Right ventricle myocardium inferior (tissue), 1 donor: Measurements from ENCODE around the gene MORN3. TPM values are rescaled to one million over a fixed set of nuclear protein-coding genes. Genes with fewer than 3 reads are reported as not detected.
"Not testable (repeated sequence)": the region's sequence is repeated elsewhere in the genome, so short reads cannot be mapped to it uniquely, and the experiment has no call there.

Source experiments
- ATAC-seq: fragments of 200-7000 bp; cut with Tn5 transposase; one replicate; pipeline ENCODE4 v1.9.1; 2020; ENCODE audit warnings: mild to moderate bottlenecking, moderate library complexity
- DNase-seq: peaks from one replicate; pipeline ENCODE4 v3.0.0; 2021; ENCODE audit errors: missing footprints
- intact Hi-C: fragments of 100-400 bp; cut with DNase I; formaldehyde crosslinking; loops from one replicate; pipeline ENCODE4 v1.11.0; 2022
- long read RNA-seq: library from polyadenylated mRNA; unstranded; transcript quantifications from one replicate; pipeline ENCODE4 v2.0.0, GENCODE V29; 2021
- total RNA-seq: library from RNA; stranded (reverse); fragmentation: NEBNext Ultra II Directional; extraction: Animal tissue kit (Norgen Biotek cat#: 25700); gene quantifications from one replicate; pipeline ENCODE4 v1.2.1, GENCODE V29; 2021
- donor health status: DM: no; HTN: yes; CAD: no; lungs with severe emphysema.

Gene MORN3, protein sequence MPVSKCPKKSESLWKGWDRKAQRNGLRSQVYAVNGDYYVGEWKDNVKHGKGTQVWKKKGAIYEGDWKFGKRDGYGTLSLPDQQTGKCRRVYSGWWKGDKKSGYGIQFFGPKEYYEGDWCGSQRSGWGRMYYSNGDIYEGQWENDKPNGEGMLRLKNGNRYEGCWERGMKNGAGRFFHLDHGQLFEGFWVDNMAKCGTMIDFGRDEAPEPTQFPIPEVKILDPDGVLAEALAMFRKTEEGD
- total RNA-seq, result 0.11 TPM
- long read RNA-seq, result 0 reads

DNA sequence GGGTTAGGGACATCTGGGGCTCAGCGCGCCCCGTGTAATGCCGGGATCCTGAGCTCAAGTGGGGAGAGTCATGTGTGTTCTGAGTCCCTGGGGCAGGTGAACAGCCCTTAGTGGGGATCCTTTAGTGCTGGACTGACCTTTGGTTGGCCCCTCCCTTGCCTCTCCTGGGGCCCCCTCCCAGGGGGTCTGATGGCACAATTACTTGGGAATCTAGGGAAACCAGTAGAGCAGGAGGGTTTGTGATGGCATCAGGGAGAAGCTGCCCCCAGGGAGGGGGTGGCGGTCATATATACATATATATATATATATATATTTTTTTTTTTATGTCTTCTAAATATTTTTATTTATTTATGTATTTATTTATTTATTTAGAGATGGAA lies at the start of gene MORN3:
Gene MORN3 (minus strand): TSS at position 134 of the 380 bp plus-strand sequence. CDS start 171 bp downstream, outside the sequence.
- no peak for ATAC-seq
- intact Hi-C loops, result loop anchor here (5.0 kb wide), 1 partner anchor 117 kb away; no protein-coding TSS in a partner anchor
- no peak for DNase-seq

DNA sequence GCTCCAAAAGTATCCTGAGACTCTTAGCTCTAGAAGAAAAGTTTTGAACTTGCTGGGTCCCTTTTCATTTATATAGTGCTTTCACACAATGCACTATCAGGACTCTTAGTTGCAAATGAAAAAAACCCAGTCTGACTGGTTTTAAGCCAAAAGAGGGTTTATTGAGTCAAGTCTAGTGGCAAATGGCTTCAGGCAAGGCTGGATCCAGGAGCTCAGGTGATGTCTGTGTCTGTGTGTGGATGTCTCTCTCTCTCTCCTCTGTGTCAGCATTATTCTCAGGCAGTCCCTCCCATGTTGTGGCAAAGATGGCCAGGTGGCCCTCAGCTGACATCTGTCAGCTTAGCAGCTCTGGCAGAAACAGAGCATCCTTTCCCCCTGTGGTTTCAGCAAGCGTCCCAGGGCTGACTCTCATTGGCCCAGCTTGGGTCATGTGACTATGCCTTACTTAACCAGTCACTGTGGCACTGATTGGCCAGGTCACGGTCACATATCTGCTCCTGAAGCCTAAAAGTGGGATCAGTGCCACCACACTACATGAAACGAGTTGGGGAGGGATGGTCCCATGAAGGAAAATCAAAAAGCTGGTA lies 49.3 kb upstream of the MORN3 start:
- intact Hi-C loops, result no loop called here
- DNase-seq, result no peak
- no peak for ATAC-seq

DNA sequence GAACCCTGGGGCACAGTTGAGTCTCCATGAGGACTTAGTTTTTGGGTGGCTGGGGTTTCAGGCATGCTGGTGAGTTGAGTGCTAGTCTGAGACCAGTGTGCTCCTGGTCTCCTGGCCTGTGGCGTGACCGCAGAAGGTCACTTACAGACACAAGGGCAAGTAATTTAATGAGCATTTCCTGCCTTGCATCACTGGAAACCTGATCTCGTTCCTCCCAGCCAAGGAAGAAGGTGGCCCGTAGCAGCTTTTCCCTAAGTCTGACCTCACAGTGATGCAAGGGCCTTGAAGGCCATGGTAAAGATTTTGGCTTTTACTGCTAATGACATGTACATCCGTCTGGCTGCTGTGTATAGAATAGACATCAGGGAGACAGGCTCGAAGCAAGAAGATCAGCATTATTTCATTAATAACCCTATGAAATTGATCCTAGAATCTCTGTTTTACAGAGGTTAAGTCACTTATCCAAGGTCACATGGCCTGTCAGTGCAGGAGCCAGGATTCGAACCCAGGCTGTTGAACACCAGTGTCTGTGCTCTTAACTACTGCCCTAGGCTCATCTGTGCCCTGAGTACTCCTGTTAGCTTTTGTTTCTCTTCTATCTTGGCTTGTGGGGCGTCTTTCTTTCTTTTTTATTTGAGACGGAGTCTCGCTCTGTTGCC lies 47.7 kb upstream of the MORN3 start:
- intact Hi-C loops, result no loop called here
- no peak for ATAC-seq
- no peak for DNase-seq

DNA sequence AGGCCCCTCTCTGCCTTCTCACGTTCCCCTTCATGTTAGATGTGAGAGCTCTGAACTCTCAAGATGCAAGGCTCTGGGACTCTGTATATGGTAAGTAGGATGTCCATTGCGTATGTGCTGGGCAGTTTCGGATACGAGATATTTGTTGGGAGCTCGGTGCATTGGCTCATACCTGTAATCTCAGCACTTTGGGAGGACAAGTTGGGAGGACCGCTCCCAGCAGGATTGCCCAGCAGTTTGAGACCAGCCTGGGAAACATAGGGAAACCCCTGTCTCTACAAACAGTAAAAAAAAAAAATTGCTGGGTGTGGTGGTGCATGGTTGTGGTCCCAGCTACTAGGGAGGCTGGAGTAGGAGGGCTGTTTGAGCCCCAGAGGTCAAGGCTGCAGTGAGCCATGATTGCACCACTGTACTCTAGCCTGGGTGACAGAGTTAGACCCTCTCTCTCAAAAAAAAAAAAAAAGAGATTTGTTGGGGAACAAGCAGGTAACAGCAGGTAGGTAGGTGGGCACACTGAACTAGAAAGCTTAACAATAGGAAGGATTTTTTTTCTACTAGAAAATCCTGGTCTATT lies 46.5 kb upstream of the MORN3 start:
- ATAC-seq (no peak), DNase-seq (no peak)
- intact Hi-C loops, result no loop called here

DNA sequence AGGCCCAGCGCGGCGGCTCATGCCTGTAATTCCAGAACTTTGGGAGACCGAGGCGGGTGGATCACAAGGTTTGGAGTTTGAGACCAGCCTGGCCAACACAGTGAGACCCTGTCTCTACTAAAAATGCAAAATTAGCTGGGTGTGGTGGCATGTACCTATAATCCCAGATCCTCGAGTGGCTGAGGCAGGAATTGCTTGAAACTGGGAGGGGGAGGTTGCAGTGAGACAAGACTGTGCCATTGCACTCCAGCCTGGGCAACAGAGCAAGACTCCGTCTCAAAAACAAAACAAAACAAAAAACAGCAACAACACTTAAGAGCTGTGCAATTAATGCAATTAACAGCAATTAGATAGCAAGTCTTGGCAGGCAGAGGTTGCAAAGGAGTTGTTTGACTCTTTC lies 45.6 kb upstream of the MORN3 start:
- DNase-seq, result not testable (repeated sequence)

DNA sequence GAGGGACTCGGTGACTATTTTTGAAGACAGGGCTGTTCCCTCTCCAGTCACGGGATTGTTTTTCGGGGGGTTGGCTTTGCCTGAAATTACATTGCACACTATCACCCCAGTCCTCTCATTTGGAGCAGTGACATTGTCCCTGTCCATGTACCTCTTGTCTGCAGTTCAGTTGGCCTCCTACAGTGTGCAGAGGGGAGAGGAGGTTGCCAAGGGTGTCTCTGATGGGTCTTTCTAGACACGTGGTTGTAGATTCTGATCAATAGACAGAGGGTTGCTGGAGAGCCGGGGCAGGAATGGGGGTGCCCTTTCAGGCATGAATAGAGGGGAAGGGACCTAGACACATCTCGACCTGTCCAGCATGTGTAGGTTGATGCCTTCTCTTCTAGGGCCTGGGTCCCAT lies 44.3 kb upstream of the MORN3 start:
- DNase-seq, result no peak
- peak; percentile 0 for ATAC-seq
- intact Hi-C loops, result no loop called here

More for the DNA sequence above, 45.6 kb upstream of the MORN3 start:
- intact Hi-C loops, ATAC-seq: not testable (repeated sequence)

DNA sequence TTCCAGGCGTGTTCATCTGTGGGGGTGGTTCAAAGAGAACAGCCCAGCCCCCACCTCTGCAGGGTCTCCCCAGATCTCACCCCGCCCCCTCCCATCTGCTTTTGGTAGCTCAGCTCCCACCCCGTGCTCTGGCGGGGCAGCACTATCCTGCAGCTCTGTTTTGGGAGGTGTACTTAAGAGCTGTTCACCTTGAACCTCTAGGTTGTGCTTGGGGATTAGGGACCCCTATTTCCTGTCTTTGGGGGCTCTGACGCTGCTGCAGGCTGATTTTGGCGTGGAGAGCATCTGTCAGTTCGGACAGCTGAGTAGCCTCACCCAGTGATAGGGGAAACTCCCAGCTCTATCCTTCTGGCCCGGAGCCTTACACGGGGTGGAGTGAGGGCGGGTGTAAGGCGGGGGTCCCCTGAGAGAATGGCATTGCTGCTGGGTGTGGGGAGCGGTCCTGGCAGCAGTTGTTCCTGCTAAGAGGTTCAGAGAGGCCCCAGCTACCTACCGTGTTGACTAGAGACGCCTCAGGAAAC lies 43.9 kb upstream of the MORN3 start:
- intact Hi-C loops, result no loop called here
- DNase-seq (peak; percentile 81), ATAC-seq (peak; percentile 43)

DNA sequence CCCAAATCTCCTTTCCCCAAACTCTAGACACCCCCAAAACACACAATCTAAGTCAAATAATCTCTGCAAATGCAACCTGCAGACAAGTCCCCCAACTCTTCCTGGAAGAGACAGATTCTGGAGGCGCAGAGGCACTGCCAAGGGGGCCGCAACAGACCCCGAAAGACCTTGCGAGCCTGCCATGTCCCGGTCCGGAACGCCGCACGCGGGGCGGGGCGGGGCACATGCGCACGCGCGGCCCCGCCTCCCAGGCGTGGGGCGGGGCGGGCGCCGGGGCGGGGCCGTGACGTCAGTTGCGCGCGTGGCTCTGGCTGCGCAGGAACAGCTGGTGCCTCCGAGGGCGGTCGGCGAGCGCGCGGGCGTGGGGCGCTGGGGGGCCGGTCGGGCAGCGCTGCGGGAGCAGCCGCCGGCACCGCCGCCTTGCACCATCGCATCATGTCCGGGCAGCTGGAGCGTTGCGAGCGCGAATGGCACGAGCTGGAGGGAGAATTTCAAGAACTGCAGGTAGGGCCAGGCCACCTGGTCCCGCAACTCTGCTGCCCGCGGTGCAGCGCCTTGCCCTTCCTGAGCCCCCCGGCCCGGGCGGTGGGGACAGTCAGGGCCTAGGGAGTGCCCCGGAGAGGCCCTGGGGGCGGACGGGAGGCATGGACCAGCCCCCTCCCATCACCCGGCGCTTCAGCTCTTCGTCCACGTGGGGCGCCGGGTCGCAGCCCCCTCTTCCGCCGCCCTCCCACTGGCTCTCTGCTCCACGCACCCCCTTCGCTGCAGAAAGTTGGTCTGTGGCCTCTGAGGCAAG lies 43.2 kb upstream of the MORN3 start, which contains the start of gene TMEM120B:
Gene TMEM120B (plus strand): TSS at position 292 of the 796 bp plus-strand sequence. CDS start 144 bp downstream, at position 436.
- peak; percentile 95 for ATAC-seq
- intact Hi-C loops, result no loop called here

DNA sequence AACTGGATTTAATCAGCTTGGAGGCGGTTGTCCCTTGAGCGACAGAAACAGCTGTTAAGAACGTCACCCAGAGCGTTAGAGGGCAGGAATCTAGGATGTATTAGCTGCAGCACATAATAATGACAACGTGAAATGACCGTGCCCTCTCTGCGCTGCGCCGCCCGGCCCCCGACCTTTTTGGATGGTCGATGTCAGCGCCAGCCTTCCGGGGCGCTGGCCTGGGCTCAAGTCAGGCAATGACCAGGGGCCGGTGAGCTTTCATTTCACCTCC lies 42.7 kb upstream of the MORN3 start:
- DNase-seq, result peak; percentile 75
- ATAC-seq, result peak; percentile 70
- intact Hi-C loops, result no loop called here

More for the DNA sequence above, 43.2 kb upstream of the MORN3 start, which contains the start of gene TMEM120B:
- peak; percentile 93 for DNase-seq

DNA sequence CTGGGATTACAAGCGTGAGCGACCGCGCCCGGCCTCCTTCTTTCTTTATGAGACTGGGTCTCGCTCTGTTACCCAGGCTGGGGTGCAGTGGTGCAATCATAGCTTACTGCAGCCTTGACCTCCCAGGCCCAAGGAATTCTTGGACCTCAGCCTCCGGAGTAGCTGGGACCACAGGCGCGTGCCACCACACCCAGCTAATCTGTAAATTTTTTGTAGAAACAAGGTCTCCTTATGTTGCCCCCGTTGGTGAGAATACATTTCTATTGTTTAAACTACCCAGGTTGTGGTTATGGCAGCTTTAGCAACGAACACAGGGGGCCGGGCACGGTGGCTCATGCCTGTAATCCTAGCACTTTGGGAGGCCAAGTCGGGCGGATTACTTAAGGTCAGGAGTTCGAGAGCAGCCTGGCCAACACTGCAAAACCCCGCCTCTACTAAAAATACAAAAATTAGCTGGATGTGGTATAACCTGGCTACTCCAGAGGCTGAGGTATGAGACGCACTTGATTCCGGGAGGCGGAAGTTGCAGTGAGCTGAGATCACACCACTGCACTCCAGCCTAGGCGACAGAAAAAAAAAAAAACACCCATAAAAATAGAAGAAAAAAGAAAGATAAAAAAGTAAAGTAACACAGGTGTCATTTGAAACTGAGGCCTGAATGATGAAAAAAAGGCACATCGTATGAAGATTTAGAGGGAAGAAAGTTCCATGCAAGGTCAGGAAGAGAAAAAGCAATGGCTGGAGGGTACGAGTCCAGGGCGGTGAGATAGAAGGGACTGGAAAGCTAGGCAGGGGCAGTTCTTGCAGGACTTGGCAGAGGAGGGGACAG lies 42.1 kb upstream of the MORN3 start:
- intact Hi-C loops, result no loop called here
- no peak for ATAC-seq

DNA sequence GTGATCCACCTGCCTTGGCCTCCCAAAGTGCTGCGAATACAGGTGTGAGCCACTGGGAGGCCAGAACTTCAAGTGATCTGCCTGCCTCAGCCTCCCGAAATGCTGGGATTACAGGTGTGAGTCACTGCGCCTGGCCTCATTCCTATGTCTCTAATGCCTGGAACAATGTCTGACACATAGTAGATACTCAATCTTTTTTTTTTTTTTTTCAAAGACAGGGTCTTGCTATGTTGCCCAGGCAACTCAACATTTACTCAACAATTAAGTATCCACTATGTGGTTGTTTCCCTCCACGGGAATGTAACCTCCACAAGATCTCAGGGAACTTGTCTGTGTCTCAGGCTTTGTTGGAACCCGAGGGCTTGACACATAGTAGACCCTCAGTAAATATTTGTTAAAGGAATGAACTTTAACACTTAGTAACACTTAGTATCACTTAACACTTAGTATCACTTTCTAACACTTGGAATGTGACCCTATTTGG lies 40.1 kb upstream of the MORN3 start:
- ATAC-seq (no peak), DNase-seq (no peak)
- intact Hi-C loops, result loop anchor here (2.0 kb wide), 1 partner anchor 59 kb away; no protein-coding TSS in a partner anchor

More for the DNA sequence above, 42.1 kb upstream of the MORN3 start:
- DNase-seq, result no peak

DNA sequence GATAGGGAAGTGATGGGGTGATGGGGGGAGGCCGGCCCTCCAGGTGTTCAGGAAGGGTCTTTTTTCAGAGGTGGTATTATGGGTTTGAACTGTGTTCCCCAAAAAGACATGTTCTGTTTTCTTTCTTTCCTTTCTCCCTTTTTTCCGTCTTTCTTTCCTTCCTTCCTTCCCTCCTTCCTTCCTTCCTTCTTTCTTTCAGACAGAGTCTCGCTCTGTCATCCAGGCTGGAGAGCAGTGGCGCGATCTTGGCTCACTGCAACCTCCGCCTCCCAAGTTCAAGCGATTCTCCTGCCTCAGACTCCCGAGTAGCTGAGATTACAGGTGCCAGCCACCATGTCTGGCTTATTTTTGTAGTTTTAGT lies 39.6 kb upstream of the MORN3 start:
- intact Hi-C loops, result loop anchor here (2.0 kb wide), 1 partner anchor 60 kb away; no protein-coding TSS in a partner anchor
- DNase-seq, ATAC-seq: not testable (repeated sequence)

DNA sequence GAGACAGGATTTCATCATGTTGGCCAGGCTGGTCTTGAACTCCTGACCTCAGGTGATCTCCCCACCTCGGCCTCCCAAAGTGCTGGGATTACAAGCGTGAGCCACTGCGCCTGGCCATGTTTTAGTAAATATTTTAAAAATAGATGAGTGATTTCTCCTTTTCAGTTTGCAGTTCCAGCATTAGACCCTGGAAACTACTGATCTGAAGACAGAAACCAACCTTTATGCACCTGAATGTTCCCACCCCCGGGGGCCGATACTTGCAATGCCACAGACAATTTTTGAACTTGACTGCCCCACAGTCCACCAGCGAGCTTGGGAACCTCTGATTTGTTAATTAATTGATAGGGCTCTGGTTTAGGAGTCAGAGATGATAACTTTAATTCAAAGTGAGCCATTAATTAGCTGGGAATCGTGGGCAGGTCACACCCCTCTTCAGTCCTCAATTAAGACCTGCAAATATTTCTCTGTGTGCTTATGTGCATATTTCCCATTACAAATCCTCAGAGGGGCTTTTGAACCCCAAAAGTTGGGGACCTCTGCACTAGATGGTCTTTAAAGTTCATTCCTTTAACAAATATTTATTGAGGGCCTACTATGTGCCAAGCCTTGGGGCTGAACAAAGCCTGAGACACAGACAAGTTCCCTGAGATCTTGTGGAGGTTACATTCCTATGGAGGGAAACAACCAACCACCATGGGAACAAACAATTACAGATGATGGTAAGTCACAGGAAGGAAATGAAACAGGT lies 39.0 kb upstream of the MORN3 start:
- ATAC-seq (no peak), DNase-seq (no peak)
- intact Hi-C loops, result loop anchor here (2.0 kb wide), 1 partner anchor 60 kb away; no protein-coding TSS in a partner anchor

DNA sequence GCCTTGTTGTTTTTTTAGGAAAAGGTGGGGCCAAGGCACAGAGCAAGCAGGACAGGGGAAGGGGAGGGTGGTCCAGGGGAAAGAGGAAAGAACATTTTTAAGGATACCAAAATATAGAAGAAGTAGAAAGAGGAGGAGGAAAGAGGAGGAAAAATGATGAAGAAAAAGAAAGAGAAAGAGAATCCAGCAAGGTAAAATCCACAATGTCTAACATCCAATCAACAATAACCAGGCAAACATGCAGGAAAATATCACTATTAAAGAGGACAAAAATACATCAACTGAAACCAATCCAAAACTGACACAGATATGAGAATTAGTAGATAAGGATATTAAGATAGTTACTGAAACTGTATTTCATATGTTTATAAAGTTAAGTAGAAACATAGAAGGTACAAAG lies 36.1 kb upstream of the MORN3 start:
- DNase-seq (no peak), ATAC-seq (no peak)
- intact Hi-C loops, result no loop called here

DNA sequence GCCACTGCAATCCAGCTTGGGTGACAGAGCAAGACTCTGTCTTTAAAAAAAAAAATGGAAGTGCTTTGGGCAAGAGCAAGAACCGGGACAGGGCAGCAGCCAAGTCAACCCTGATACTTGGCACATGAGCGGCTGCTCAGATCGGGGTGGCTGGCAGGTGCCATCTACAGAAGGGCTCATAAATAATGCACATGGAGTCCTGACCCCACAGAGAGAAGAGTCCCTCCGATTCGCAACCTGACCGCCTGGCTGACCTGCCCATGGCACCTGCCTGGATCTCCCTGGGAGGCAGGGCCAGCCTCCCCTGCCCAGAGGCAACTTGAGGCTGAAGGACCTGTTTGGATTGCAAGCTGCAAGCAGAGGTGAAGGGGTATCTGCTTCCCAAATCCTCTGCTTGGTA lies 33.5 kb upstream of the MORN3 start:
- intact Hi-C loops, result no loop called here
- no peak for DNase-seq
- no peak for ATAC-seq

DNA sequence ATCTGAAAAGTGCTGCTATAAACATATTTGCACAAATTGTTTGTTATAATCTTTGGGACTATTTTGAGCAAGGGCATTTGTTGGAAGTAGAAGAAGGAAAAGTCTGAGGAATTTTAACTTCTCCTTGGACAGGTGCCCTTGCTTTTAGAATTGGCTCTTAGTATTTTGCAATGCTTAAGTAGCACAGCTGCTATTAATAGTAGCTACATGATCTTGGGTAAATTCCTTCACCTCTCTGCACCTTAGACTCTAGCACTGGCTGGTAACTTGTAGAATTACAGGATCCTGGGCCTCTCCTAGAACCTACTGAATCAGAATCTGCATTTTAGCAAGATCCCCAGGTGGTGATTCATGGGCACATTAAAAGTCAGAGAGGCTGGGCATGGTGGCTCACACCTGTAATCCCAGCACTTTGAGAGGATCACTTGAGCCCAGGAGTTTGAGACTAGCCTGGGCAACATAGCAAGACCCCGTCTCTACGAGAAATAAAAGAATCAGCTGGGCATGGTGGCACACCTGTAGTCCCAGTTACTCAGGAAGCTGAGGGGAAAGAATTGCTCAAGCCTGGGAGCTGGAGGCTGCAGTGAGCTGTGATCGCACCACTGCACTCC lies 32.3 kb upstream of the MORN3 start:
- DNase-seq (no peak), ATAC-seq (no peak)
- intact Hi-C loops, result no loop called here
